Karpas-422 (cell line): ENCODE results near the gene DNTT. TPM values are rescaled to one million over a fixed set of nuclear protein-coding genes. Genes with fewer than 3 reads are reported as not detected.
A peak's percentile ranks its signal among the peaks of the same experiment; 100 is the strongest.

Source experiments
- DNase-seq: peaks from one replicate; pipeline ENCODE4 v3.0.0-alpha.2; 2015
- H2AFZ ChIP-seq: fragments of 200-600 bp; sonication (generic); 2 replicates; pipeline ENCODE4 v1.6.1; 2014; ENCODE audit warnings: antibody characterized with exemption, low read length, mixed read lengths
- H3K27ac ChIP-seq: fragments of 200-600 bp; sonication (generic); 2 replicates; pipeline ENCODE4 v1.5.1; 2014; ENCODE audit warnings: mild to moderate bottlenecking, low read length, moderate library complexity
- H3K27me3 ChIP-seq: fragments of 200-600 bp; sonication (generic); 2 replicates; pipeline ENCODE4 v1.6.1; 2014; ENCODE audit warnings: low read length, mixed read lengths
- H3K36me3 ChIP-seq: fragments of 200-600 bp; sonication (generic); 2 replicates; pipeline ENCODE4 v1.6.1; 2014; ENCODE audit warnings: low read length, mixed read lengths; ENCODE audit not compliant: insufficient read depth
- H3K4me1 ChIP-seq: fragments of 200-600 bp; sonication (generic); 2 replicates; pipeline ENCODE4 v1.6.1; 2014; ENCODE audit warnings: mild to moderate bottlenecking, low read length, mixed read lengths
- H3K4me2 ChIP-seq: fragments of 200-600 bp; sonication (generic); 2 replicates; pipeline ENCODE4 v1.6.1; 2014; ENCODE audit warnings: low read length, low read depth, mild to moderate bottlenecking; ENCODE audit not compliant: poor library complexity, severe bottlenecking
- H3K4me3 ChIP-seq: fragments of 200-600 bp; sonication (generic); 2 replicates; pipeline ENCODE4 v1.5.1; 2014; ENCODE audit warnings: mild to moderate bottlenecking, antibody characterized with exemption, low read length, mixed read lengths
- H3K79me2 ChIP-seq: fragments of 200-600 bp; sonication (generic); 2 replicates; pipeline ENCODE4 v1.6.1; 2014; ENCODE audit warnings: mild to moderate bottlenecking, low read length, mixed read lengths
- H3K9ac ChIP-seq: fragments of 200-600 bp; sonication (generic); 2 replicates; pipeline ENCODE4 v1.6.0; 2014; ENCODE audit warnings: low read length
- H3K9me2 ChIP-seq: fragments of 200-600 bp; sonication (generic), shearing (Covaris generic); replicated peaks from 2 replicates; pipeline ENCODE4 v1.6.0; 2014; ENCODE audit warnings: mild to moderate bottlenecking, low read length, moderate library complexity; ENCODE audit not compliant: insufficient read depth
- H3K9me3 ChIP-seq: fragments of 300-700, 200-600 bp; sonication (generic); 2 replicates; pipeline ENCODE4 v1.6.1; 2014; ENCODE audit warnings: low read length, mixed read lengths
- H4K20me1 ChIP-seq: fragments of 200-600 bp; sonication (generic); 2 replicates; pipeline ENCODE4 v1.6.1; 2014; ENCODE audit warnings: mild to moderate bottlenecking, antibody characterized with exemption, low read length, low read depth; ENCODE audit not compliant: insufficient read depth
- total RNA-seq: library from RNA; depleted of rRNA; stranded (reverse); fragments of >200 nt; shearing (Covaris generic); gene quantifications from 2 replicates; pipeline ENCODE4 v1.2.3, GENCODE V29; 2014; ENCODE audit warnings: low replicate concordance

The DNTT gene
- total RNA-seq, 1 experiment from 2014 or later = not detected

DNA sequence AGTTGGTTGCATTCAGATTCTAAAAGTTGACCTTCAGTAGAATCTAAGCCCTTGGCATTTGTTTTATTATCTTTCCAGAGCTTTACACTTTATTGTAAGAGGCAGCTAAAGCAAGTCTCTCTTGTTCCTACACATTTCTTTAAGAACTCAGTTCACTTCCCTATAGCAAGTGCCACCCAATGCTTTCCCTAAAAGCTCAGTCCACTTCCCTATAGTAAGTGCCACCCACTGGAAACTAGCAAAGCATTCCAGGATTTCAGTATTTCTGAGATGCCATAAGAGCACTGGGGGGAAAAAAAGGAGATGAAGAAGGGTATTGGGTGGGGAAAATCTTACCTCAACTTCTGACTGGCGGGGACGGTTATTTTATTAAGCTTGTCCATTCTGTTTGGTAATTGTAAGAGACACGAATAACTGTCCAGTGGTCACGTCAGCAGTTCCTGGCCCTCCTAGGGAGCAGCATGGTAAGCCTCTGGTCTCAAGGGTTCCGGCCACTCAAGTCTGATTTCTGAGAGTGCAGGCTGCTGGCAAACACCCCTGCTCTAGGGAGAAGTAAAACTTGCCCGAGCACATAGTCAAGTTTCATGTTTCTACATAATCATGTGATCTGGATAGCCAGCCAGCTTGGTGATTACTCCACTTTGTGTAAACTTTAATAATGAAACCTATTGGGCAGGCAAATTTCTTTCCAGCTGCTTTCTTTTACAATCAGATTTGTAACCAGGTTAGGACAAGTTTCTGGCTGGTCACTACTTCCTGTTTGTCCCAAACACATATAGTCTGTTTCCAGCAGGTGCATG lies 33.0 kb upstream of the DNTT start, which contains the start of gene BLNK:
TSS of gene BLNK (minus strand) at position 554 of the 800 bp plus-strand sequence. CDS start at position 383, 171 bp downstream.
- Histone ChIP-seq H3K4me2 (peak within 1 kb of the TSS; percentile 84), H3K4me3 (peak within 1 kb of the TSS; percentile 96), H3K79me2 (peaks cover 54% of the 10 kb centered on the region), H3K4me1 (peaks cover 75% of the 10 kb centered on the region), H4K20me1 (peaks cover 14% of the 10 kb centered on the region; the same call in 1 of the 2 replicates), H3K27ac (peak within 1 kb of the TSS; percentile 100), H3K27me3 (no peaks in the 10 kb centered on the region), H3K9me2 (no peaks in the 10 kb centered on the region), H3K9me3 (no peaks in the 10 kb centered on the region), H2AFZ (no peak within 1 kb of the TSS), H3K9ac (peak within 1 kb of the TSS; percentile 88), H3K36me3 (peaks cover 37% of the 10 kb centered on the region)
- peak; percentile 88 for DNase-seq

- H2AFZ ChIP-seq = no peak overlapping the region
- H3K4me1 ChIP-seq = peaks cover 69% of the 10 kb centered on the region
- peaks cover 24% of the 10 kb centered on the region for H3K36me3 ChIP-seq
- no peaks in the 10 kb centered on the region for H3K9me3 ChIP-seq
- peaks cover 41% of the 10 kb centered on the region for H3K79me2 ChIP-seq
- H4K20me1 ChIP-seq = peaks cover 5% of the 10 kb centered on the region; the same call in 1 of the 2 replicates
- H3K9me2 ChIP-seq = no peaks in the 10 kb centered on the region
- H3K27ac ChIP-seq = peak overlapping the region; percentile 100
- H3K27me3 ChIP-seq = no peaks in the 10 kb centered on the region
- peak overlapping the region; percentile 96 for H3K4me3 ChIP-seq
- peak overlapping the region; percentile 84 for H3K4me2 ChIP-seq
- peak overlapping the region; percentile 84 for H3K9ac ChIP-seq
- DNase-seq = peak; percentile 67
These were observed 31.6 kb upstream of the DNTT start for GRCh38 chr10:96272316-96273280.

- H3K79me2 ChIP-seq = peaks cover 8% of the 10 kb centered on the region
These were observed 28.4 kb upstream of the DNTT start for GRCh38 chr10:96275685-96276418.

DNA sequence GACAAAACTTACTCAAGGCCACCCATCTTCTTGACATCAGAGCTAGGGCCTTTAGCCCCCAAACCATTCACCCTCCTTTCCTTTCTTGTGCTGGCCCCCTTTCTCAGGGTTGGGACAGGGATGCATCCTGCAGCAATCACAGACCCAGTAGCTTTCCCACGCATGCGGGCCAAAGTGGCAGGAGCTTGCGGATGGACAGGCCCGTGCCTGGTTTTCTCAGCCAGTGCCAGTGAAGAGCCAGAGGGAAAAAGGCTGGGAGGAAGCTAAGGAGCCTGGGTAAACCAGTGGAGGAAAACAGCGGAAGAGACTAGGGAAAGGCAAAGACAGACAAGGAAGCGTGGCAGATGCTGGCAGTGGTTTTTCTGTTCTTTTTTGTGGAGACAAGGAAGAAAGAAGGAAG lies 27.8 kb upstream of the DNTT start:
- H3K9me2 ChIP-seq = no peaks in the 10 kb centered on the region
- H3K27ac ChIP-seq = peak overlapping the region; percentile 100
- no peak overlapping the region for H3K9ac ChIP-seq
- H3K4me3 ChIP-seq = no peak overlapping the region
- no peaks in the 10 kb centered on the region for H3K36me3 ChIP-seq
- peaks cover 3% of the 10 kb centered on the region; the same call in 1 of the 2 replicates for H3K79me2 ChIP-seq
- peaks cover 77% of the 10 kb centered on the region for H3K4me1 ChIP-seq
- DNase-seq = no peak
- H3K27me3 ChIP-seq = no peaks in the 10 kb centered on the region
- H4K20me1 ChIP-seq = no peaks in the 10 kb centered on the region
- H3K9me3 ChIP-seq = no peaks in the 10 kb centered on the region
- no peak overlapping the region; the same call in 1 of the 2 replicates for H2AFZ ChIP-seq
- no peak overlapping the region for H3K4me2 ChIP-seq

More at GRCh38 chr10:96275685-96276418, 28.4 kb upstream of the DNTT start:
- Histone ChIP-seq H2AFZ (peak overlapping the region; percentile 50), H3K27me3 (no peaks in the 10 kb centered on the region), H3K27ac (peak overlapping the region; percentile 100), H3K9me3 (no peaks in the 10 kb centered on the region), H3K4me2 (no peak overlapping the region), H3K9me2 (no peaks in the 10 kb centered on the region), H3K9ac (peak overlapping the region; percentile 45), H4K20me1 (no peaks in the 10 kb centered on the region), H3K36me3 (no peaks in the 10 kb centered on the region), H3K4me3 (no peak overlapping the region), H3K4me1 (peaks cover 76% of the 10 kb centered on the region)
- no peak for DNase-seq

DNA sequence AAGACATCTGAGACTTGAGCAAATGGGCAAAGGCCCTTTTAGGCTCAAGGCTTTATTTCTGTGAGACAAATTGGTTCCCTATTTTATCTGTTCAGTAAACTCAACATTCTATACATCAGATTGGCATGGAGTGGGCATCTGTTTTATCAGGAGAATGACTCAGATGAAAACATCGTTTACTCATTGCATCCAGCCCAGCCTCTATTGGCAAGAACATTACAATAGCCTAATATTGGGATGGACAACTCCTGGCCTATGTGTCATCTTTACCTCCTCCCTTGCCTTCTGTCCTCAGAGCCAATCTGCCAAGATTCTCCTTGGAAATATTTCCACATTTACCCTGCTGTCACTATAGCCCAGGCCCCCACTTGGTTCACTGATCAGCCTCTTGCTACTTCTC lies 27.4 kb upstream of the DNTT start:
- Histone ChIP-seq H3K4me3 (no peak overlapping the region), H3K27ac (peak overlapping the region; percentile 100), H2AFZ (no peak overlapping the region), H4K20me1 (no peaks in the 10 kb centered on the region), H3K36me3 (no peaks in the 10 kb centered on the region), H3K4me2 (no peak overlapping the region), H3K27me3 (no peaks in the 10 kb centered on the region), H3K4me1 (peaks cover 74% of the 10 kb centered on the region), H3K9ac (no peak overlapping the region), H3K9me3 (no peaks in the 10 kb centered on the region), H3K79me2 (peaks cover 1% of the 10 kb centered on the region; the same call in 1 of the 2 replicates), H3K9me2 (no peaks in the 10 kb centered on the region)
- peak; percentile 30 for DNase-seq

DNA sequence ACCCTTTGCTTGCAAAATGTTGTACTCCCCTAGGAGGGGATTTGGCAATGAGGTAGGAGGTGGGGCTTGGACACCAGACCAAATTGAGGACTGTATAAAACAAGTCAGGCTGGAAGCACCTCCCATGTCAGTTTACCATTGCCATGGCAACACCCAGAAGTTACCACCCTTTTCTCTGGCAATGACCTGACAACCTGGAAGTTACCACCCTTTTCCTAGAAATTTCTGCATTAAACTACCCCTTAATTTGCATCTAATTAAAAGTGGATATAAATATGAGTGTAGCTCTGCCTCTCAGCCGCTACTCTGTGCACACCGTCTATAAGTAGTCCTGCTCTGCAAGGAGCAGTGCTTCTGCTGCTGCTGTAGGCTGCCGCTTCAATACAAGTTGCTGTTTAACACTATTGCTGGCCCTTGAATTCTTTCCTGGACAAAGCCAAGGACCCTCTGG lies 25.0 kb upstream of the DNTT start:
- DNase-seq = peak; percentile 79
- H3K4me1 ChIP-seq = peaks cover 54% of the 10 kb centered on the region
- no peaks in the 10 kb centered on the region for H3K79me2 ChIP-seq
- H2AFZ ChIP-seq = no peak overlapping the region
- H4K20me1 ChIP-seq = no peaks in the 10 kb centered on the region
- peak overlapping the region; percentile 100 for H3K27ac ChIP-seq
- H3K9me2 ChIP-seq = no peaks in the 10 kb centered on the region
- no peaks in the 10 kb centered on the region for H3K36me3 ChIP-seq
- H3K4me3 ChIP-seq = 0 out of 2 replicates have a peak overlapping the region, but pooled peaks have one; percentile 30
- no peaks in the 10 kb centered on the region for H3K27me3 ChIP-seq
- H3K9me3 ChIP-seq = no peaks in the 10 kb centered on the region
- H3K9ac ChIP-seq = peak overlapping the region; percentile 33
- peak overlapping the region; percentile 50 for H3K4me2 ChIP-seq

DNA sequence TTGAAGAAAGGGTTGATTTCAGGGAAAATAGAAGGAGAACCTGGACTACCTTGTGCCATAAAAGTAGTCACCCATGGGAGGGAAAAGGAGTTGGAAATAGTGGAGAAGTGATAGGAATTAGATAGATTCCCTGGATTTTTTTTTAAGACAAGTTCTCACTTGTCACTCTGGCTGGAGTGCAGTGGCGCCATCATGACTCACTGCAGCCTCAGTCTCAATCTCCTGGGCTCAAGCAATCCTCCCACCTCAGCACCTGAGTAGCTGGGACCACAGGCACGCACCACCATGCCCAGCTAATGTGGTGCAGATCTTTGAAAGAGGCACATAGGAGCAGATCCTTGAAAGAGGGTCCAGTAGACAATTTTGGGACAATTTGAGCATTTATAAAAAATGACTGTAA lies 23.4 kb upstream of the DNTT start:
- Histone ChIP-seq H3K9me3 (no peaks in the 10 kb centered on the region), H3K4me2 (no peak overlapping the region), H3K4me3 (no peak overlapping the region), H3K79me2 (no peaks in the 10 kb centered on the region), H3K9ac (no peak overlapping the region), H3K9me2 (no peaks in the 10 kb centered on the region), H3K36me3 (no peaks in the 10 kb centered on the region), H2AFZ (no peak overlapping the region), H3K27ac (peak overlapping the region; percentile 100; the same call in 1 of the 2 replicates), H4K20me1 (no peaks in the 10 kb centered on the region), H3K27me3 (no peaks in the 10 kb centered on the region), H3K4me1 (peaks cover 51% of the 10 kb centered on the region)
- no peak for DNase-seq
